PFSK-1 (cell line): ENCODE data around the gene ALDH18A1.

Experiments used
- FOXP2 ChIP-seq: optimal IDR thresholded peaks from 2 replicates; pipeline ENCODE3; 2011; ENCODE audit warnings: borderline replicate concordance, control low read depth, inconsistent platforms; ENCODE audit not compliant: insufficient read depth; ENCODE audit errors: extremely low read length, extremely low read depth
- POLR2AphosphoS5 ChIP-seq: IDR thresholded peaks from 2 replicates; pipeline ENCODE4 v1.6.1; 2012; ENCODE audit warnings: low read depth, mild to moderate bottlenecking, control low read depth, low read length, moderate library complexity
- SIN3A ChIP-seq: IDR thresholded peaks from 2 replicates; pipeline ENCODE4 v1.6.1; 2012; ENCODE audit warnings: mild to moderate bottlenecking, low read length, moderate library complexity, borderline replicate concordance; ENCODE audit not compliant: insufficient read depth
- TAF1 ChIP-seq: IDR thresholded peaks from 2 replicates; pipeline ENCODE4 v1.6.1; 2012; ENCODE audit warnings: low read length, control low read depth, borderline replicate concordance; ENCODE audit not compliant: insufficient read depth
- TF ChIP-seq, protein P1 (sequence below), 2 experiments: IDR thresholded peaks; 2 replicates each; pipeline versions ENCODE4 v1.6.1 to v1.8.0; 2011 to 2012; ENCODE audit warnings: low read depth in 2 of 2, low read length in 2 of 2, control low read depth in 1 of 2, inconsistent platforms in 1 of 2, mild to moderate bottlenecking in 1 of 2, moderate library complexity in 1 of 2; ENCODE audit not compliant: insufficient read depth in 1 of 2

The ALDH18A1 gene

DNA sequence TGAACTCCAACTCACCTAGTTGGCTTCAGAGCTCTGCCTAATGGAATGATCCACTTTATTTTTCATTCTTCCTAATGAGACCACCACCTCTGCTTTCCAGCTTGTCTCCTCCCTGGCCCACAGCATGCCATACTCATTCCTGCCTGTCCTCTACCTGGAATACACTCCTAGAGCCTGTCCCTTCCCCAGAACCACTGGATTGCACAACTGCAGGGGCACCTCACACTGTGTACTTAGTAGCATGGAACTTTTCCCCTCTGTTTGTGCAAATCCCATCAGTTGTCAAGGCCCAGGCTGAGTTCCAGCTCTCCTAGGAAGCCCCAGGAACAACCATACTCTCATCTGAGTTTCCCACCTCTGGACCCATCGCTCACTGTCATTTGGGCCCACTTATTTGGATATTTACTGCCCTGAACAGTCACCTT lies 15.6 kb downstream of the ALDH18A1 start:
- no peak for TF ChIP-seq TAF1
- TF ChIP-seq POLR2AphosphoS5: no peak
- TF ChIP-seq, protein P1, sequence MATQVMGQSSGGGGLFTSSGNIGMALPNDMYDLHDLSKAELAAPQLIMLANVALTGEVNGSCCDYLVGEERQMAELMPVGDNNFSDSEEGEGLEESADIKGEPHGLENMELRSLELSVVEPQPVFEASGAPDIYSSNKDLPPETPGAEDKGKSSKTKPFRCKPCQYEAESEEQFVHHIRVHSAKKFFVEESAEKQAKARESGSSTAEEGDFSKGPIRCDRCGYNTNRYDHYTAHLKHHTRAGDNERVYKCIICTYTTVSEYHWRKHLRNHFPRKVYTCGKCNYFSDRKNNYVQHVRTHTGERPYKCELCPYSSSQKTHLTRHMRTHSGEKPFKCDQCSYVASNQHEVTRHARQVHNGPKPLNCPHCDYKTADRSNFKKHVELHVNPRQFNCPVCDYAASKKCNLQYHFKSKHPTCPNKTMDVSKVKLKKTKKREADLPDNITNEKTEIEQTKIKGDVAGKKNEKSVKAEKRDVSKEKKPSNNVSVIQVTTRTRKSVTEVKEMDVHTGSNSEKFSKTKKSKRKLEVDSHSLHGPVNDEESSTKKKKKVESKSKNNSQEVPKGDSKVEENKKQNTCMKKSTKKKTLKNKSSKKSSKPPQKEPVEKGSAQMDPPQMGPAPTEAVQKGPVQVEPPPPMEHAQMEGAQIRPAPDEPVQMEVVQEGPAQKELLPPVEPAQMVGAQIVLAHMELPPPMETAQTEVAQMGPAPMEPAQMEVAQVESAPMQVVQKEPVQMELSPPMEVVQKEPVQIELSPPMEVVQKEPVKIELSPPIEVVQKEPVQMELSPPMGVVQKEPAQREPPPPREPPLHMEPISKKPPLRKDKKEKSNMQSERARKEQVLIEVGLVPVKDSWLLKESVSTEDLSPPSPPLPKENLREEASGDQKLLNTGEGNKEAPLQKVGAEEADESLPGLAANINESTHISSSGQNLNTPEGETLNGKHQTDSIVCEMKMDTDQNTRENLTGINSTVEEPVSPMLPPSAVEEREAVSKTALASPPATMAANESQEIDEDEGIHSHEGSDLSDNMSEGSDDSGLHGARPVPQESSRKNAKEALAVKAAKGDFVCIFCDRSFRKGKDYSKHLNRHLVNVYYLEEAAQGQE (IDR thresholded peaks at IDR 0.05; ENCODE audit: insufficient read depth in 1 of 2, low read depth in 2 of 2, low read length in 2 of 2): no peak
- TF ChIP-seq SIN3A: no peak
- TF ChIP-seq FOXP2: no peak

DNA sequence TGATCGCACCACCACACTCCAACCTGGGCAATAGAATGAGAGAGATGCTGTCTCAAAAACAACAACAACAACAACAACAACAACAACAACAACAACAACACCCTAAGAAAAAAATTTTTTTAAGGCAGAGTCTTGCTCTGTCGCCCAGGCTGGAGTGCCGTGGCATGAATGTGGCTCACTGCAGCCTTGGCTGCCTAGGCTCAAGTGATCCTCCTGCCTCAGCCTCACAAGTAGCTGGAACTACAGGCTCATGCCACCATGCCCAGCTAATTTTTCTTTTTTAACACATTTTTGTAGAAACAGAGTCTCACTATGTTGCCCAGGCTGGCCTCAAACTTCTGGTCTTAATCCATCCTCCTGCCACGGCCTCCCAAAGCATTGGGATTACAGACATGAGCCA lies 18.6 kb downstream of the ALDH18A1 start:
- TF ChIP-seq SIN3A (no peak), POLR2AphosphoS5 (no peak), FOXP2 (no peak), TAF1 (no peak)
- TF ChIP-seq, protein P1 (IDR thresholded peaks at IDR 0.05; ENCODE audit: insufficient read depth in 1 of 2, low read depth in 2 of 2, low read length in 2 of 2): no peak

DNA sequence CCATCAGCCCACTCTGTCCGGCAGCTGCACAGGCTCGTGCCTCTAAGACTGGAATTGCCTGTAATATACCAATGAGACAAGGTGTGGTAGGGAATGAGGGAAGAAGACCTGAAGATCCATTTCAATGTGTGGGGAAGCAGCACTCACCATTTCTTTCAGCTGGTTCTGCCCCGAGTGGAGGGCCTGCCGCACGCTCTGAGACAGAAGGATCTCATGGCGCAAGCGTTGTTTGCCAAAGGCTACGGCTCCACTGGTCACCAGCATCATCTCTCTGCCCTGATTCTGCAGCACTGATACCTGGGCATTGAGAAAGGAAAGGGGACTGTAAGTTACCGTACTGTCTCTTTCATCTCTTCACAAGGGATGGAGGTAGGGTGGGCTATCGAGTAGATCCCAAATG lies 19.4 kb downstream of the ALDH18A1 start:
- TF ChIP-seq FOXP2 (no peak), POLR2AphosphoS5 (no peak), SIN3A (no peak), TAF1 (no peak)
- TF ChIP-seq, protein P1 (IDR thresholded peaks at IDR 0.05; ENCODE audit: insufficient read depth in 1 of 2, low read depth in 2 of 2, low read length in 2 of 2): no peak

DNA sequence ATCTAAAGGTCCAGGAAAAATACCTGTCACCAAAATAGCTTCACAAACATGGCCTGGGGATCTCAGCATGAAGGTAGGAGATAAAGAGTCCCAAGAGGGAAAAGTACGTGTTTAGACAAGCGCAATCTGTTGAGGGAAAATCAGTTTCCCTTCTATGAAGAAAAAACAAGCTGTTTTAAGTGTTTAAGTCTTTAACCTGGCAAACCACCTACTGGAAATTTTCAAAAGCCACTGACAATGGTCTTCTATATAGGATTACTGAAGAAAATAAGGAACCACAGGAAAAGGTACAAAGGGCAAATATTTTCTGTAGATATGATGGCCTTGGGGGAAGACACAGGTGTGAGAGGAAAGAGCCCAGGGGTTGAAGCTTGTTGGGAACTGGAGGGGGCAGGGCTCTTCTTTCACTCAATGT lies 21.2 kb downstream of the ALDH18A1 start:
- TF ChIP-seq TAF1 (no peak), FOXP2 (no peak), SIN3A (no peak), POLR2AphosphoS5 (no peak)
- TF ChIP-seq, protein P1 (IDR thresholded peaks at IDR 0.05; ENCODE audit: insufficient read depth in 1 of 2, low read depth in 2 of 2, low read length in 2 of 2): no peak

DNA sequence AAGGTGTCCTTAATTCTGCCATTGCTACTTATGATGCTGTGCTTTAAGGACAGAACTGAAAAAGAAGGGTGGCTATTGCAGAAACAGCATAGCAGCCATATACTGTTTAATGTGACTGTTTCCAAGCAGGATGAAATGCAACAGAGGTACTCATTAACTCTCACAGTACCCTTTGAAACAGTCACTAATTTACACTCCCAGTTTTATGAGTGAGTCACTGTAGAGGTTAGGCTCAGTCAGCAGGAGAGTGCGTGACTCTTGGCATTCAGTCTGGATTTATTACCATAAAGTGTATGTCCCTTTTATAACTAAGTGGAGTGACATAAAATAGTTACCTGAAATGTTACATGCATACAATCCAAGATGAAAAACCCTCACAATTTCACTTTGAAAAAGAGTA lies 27.7 kb downstream of the ALDH18A1 start:
- TF ChIP-seq POLR2AphosphoS5 (no peak), FOXP2 (no peak), TAF1 (no peak), SIN3A (no peak)
- TF ChIP-seq, protein P1 (IDR thresholded peaks at IDR 0.05; ENCODE audit: insufficient read depth in 1 of 2, low read depth in 2 of 2, low read length in 2 of 2): no peak
